Endothelial cell of umbilical vein (primary cell): Measurements from ENCODE around the gene SCAF1. TPM values are rescaled to one million over a fixed set of nuclear protein-coding genes. Genes with fewer than 3 reads are reported as not detected.

ENCODE experiments used
- BruUV-seq: library from RNA; stranded (reverse); fragments of 400-500 nt; replicated peaks from 2 replicates; lab custom pipeline; 2021; lab: Mats Ljungman, UMichigan
- CTCF ChIA-PET: fragments of 300-600, 350-600 bp; sonication (Branson Sonifier 250); formaldehyde crosslinking; loops from one replicate; lab custom pipeline; 2021; ENCODE audit warnings: antibody characterized with exemption, inconsistent platforms; lab: Charles Lee
- POLR2A ChIA-PET: fragments of 300-600, 350-600 bp; sonication (Branson Sonifier 250); formaldehyde crosslinking; loops from one replicate; lab custom pipeline; 2021; ENCODE audit warnings: antibody characterized with exemption, inconsistent platforms; lab: Charles Lee
- DNase-seq: peaks from one replicate; pipeline ENCODE4 v3.0.0-alpha.2; 2011; ENCODE audit warnings: low read depth, low spot score
- FAIRE-seq: peaks from 2 replicates; lab custom pipeline; 2011; peaks lifted over from hg19 to GRCh38; lab: Jason Lieb, UNC
- H2AFZ ChIP-seq: 2 replicates; pipeline ENCODE4 v1.6.0; 2012; ENCODE audit warnings: low read depth, low read length, control low read depth, inconsistent platforms
- H3K27ac ChIP-seq: 2 replicates; pipeline ENCODE4 v1.5.1; 2011; ENCODE audit warnings: low read depth, mild to moderate bottlenecking, control low read depth, low read length, moderate library complexity; ENCODE audit not compliant: insufficient read depth
- H3K27me3 ChIP-seq, 2 experiments: 2 replicates each; pipeline versions ENCODE4 v1.6.0 to v1.6.1; 2011; ENCODE audit warnings: low read length in 2 of 2, mixed read lengths in 1 of 2; ENCODE audit not compliant: control insufficient read depth in 2 of 2, insufficient read depth in 2 of 2
- H3K36me3 ChIP-seq, 2 experiments: 2 replicates in 1 of 2; 3 replicates in 1 of 2; pipeline ENCODE4 v1.5.1; 2011; ENCODE audit warnings: low read length in 2 of 2, mild to moderate bottlenecking in 1 of 2, moderate library complexity in 1 of 2; ENCODE audit not compliant: control insufficient read depth in 2 of 2, insufficient read depth in 2 of 2; ENCODE audit errors: extremely low read depth in 1 of 2
- H3K4me1 ChIP-seq: 3 replicates; pipeline ENCODE4 v1.5.1; 2011; ENCODE audit warnings: mild to moderate bottlenecking, low read length; ENCODE audit not compliant: control insufficient read depth, insufficient read depth; ENCODE audit errors: extremely low read depth
- H3K4me2 ChIP-seq: 2 replicates; pipeline ENCODE4 v1.6.1; 2011; ENCODE audit warnings: low read length, control low read depth, mixed read lengths; ENCODE audit not compliant: insufficient read depth
- H3K4me3 ChIP-seq, 3 experiments: fragments of 200-600 bp in 1 of 3; sonication (generic), shearing (Covaris generic) in 1 of 3; replicated peaks in 1 of 3; 2 replicates each; pipeline ENCODE4 v1.5.1; 2011 to 2016; ENCODE audit warnings: control low read depth in 3 of 3, low read length in 3 of 3, mild to moderate bottlenecking in 2 of 3, inconsistent platforms in 1 of 3, low read depth in 1 of 3, moderate library complexity in 1 of 3; ENCODE audit not compliant: insufficient read depth in 1 of 3
- H3K79me2 ChIP-seq: 2 replicates; pipeline ENCODE4 v1.6.0; 2012; ENCODE audit warnings: low read length, inconsistent platforms; ENCODE audit not compliant: control insufficient read depth, insufficient read depth
- H3K9ac ChIP-seq: replicated peaks from 2 replicates; pipeline ENCODE3; 2011; ENCODE audit warnings: low read length, control low read depth; ENCODE audit not compliant: insufficient read depth; ENCODE audit errors: extremely low read depth
- H3K9me1 ChIP-seq: replicated peaks from 3 replicates; pipeline ENCODE4 v1.6.0; 2011; ENCODE audit warnings: mild to moderate bottlenecking, low read length; ENCODE audit not compliant: control insufficient read depth, insufficient read depth; ENCODE audit errors: extremely low read depth
- H3K9me3 ChIP-seq: replicated peaks from 2 replicates; pipeline ENCODE4 v1.5.1; 2012; ENCODE audit warnings: low read length, inconsistent platforms; ENCODE audit not compliant: control insufficient read depth, insufficient read depth
- H4K20me1 ChIP-seq: replicated peaks from 2 replicates; pipeline ENCODE3; 2011; ENCODE audit warnings: mild to moderate bottlenecking, low read length; ENCODE audit not compliant: control insufficient read depth, insufficient read depth; ENCODE audit errors: extremely low read depth
- CTCF ChIP-seq, 2 donors: IDR thresholded peaks; 1 replicate in 1 of 2; 2 replicates in 1 of 2; pipeline ENCODE4 v1.5.1; 2011; ENCODE audit warnings: low read length in 2 of 2, mild to moderate bottlenecking in 2 of 2, moderate library complexity in 2 of 2, control low read depth in 1 of 2, inconsistent platforms in 1 of 2, low read depth in 1 of 2; ENCODE audit not compliant: insufficient read depth in 1 of 2; ENCODE audit errors: extremely low read depth in 1 of 2
- EZH2 ChIP-seq: IDR thresholded peaks from 2 replicates; pipeline ENCODE4 v1.6.1; 2012; ENCODE audit warnings: borderline replicate concordance, low read depth, mild to moderate bottlenecking, moderate library complexity, low read length, inconsistent platforms; ENCODE audit not compliant: severe bottlenecking
- FOS ChIP-seq: IDR thresholded peaks from 2 replicates; pipeline ENCODE4 v1.6.1; 2011; ENCODE audit warnings: mild to moderate bottlenecking, low read length, moderate library complexity, borderline replicate concordance; ENCODE audit not compliant: insufficient read depth
- GATA2 ChIP-seq: IDR thresholded peaks from 2 replicates; pipeline ENCODE4 v1.7.0; 2011; ENCODE audit warnings: low read depth, mild to moderate bottlenecking, moderate library complexity, mixed read lengths, low read length; ENCODE audit not compliant: insufficient read length, insufficient read depth
- JUN ChIP-seq: IDR thresholded peaks from 2 replicates; pipeline ENCODE4 v1.6.1; 2011; ENCODE audit warnings: borderline replicate concordance, low read depth; ENCODE audit not compliant: insufficient read length, insufficient read depth
- MAX ChIP-seq: IDR thresholded peaks from 2 replicates; pipeline ENCODE4 v1.6.1; 2011; ENCODE audit not compliant: insufficient read depth, insufficient read length
- MYC ChIP-seq: IDR thresholded peaks from one replicate; pipeline ENCODE4 v1.6.1; 2011; ENCODE audit warnings: mild to moderate bottlenecking, low read depth, low read length
- POLR2A ChIP-seq: IDR thresholded peaks from 2 replicates; pipeline ENCODE4 v1.6.1; 2012; ENCODE audit warnings: low read depth, mild to moderate bottlenecking, control low read depth, low read length
- POLR2AphosphoS5 ChIP-seq: IDR thresholded peaks from 2 replicates; pipeline ENCODE4 v1.6.1; 2012; ENCODE audit warnings: low read depth, mild to moderate bottlenecking, control low read depth, low read length, moderate library complexity; ENCODE audit not compliant: insufficient read depth
- dilution Hi-C: fragments of 300-500 bp; cut with MboI; formaldehyde crosslinking; loops from one replicate; pipeline ENCODE4 v1.15.0; 2019; ENCODE audit warnings: low sequenced_read_pairs; ENCODE audit not compliant: extremely low pct_ligation_motif_present
- intact Hi-C: fragments of 100-400 bp; cut with micrococcal nuclease; formaldehyde crosslinking; loops from one replicate; pipeline ENCODE4 v1.10.0; 2022
- polyA plus RNA-seq, 4 experiments: library from polyadenylated mRNA; depleted of rRNA in 3 of 4; stranded (reverse) in 3 of 4; unstranded in 1 of 4; fragments of >200 nt; gene quantifications; 2 replicates each; pipeline versions ENCODE4 v1.2.1 to v1.2.3, GENCODE V29; 2011 to 2012; ENCODE audit warnings: missing spikeins in 1 of 4
- total RNA-seq: library from RNA; stranded (reverse); gene quantifications from 2 replicates; pipeline ENCODE4 v1.2.3, GENCODE V29; 2021

SCAF1 gene
- total and polyA plus RNA-seq, 2 donors (not counting 3 experiments of a cell fraction or from before 2014, with no cell fraction given), result 13.3 to 75.8 TPM

- H3K9me3 ChIP-seq, result no peaks in the 10 kb centered on the region
- intact Hi-C loops, result no loop called here
- H3K4me1 ChIP-seq, result peaks cover 3% of the 10 kb centered on the region
- no peak overlapping the region for H3K9ac ChIP-seq
- no peak overlapping the region for H2AFZ ChIP-seq
- no peak for TF ChIP-seq EZH2
- TF ChIP-seq MAX, result no peak
- TF ChIP-seq POLR2AphosphoS5, result no peak
- TF ChIP-seq GATA2, result no peak
- no peak for TF ChIP-seq CTCF (IDR thresholded peaks at IDR 0.05; ENCODE audit: extremely low read depth in 1 of 2, insufficient read depth in 1 of 2, low read depth in 1 of 2, low read length in 2 of 2)
- TF ChIP-seq FOS, result no peak
- no peak for TF ChIP-seq POLR2A
- TF ChIP-seq JUN, result no peak
- TF ChIP-seq MYC, result no peak
- BruUV-seq, result no TSS peak
- no peaks in the 10 kb centered on the region for H3K79me2 ChIP-seq
- ChIA-PET POLR2A (no interaction called here), CTCF (interaction anchor here (0.7 to 1.3 kb wide), 2 partner anchors 12 to 163 kb away, joined by 3 read pairs; no protein-coding TSS in a partner anchor)
- peaks cover 0 to 7% of the 10 kb centered on the region in 2 experiments for H3K36me3 ChIP-seq
- no peak overlapping the region for H3K4me3 ChIP-seq
- H3K27ac ChIP-seq, result no peak overlapping the region
- no peaks in the 10 kb centered on the region for H4K20me1 ChIP-seq
- H3K27me3 ChIP-seq, result no peaks in the 10 kb centered on the region
- no peaks in the 10 kb centered on the region for H3K9me1 ChIP-seq
- no peak overlapping the region for H3K4me2 ChIP-seq
- DNase-seq (no peak), FAIRE-seq (no peak)
- dilution Hi-C loops, result no loop called here
Observed at GRCh38 chr19:49696115-49696514, 54.1 kb downstream of the SCAF1 start.
